Gastrocnemius medialis (tissue), 4 donors: ENCODE data around the gene FFAR2. TPM values are rescaled to one million over a fixed set of nuclear protein-coding genes. Genes with fewer than 3 reads are reported as not detected.
"Not testable (repeated sequence)": the region's sequence is repeated elsewhere in the genome, so short reads cannot be mapped to it uniquely, and the experiment has no call there.

Experiments
- ATAC-seq, 2 donors: fragments of 150-250 bp; one replicate each; pipeline ENCODE4 v1.9.1; 2016
- DNase-seq, 2 donors: peaks; one replicate each; pipeline ENCODE4 v3.0.0-alpha.2; 2019
- H3K27ac ChIP-seq, 4 donors: fragments of 200-600 bp; sonication (generic); 1 replicate in 1 of 4; 2 replicates in 3 of 4; pipeline ENCODE4 v1.5.1; 2016 to 2018; ENCODE audit warnings: mild to moderate bottlenecking in 2 of 4, moderate library complexity in 1 of 4
- H3K27me3 ChIP-seq, 3 donors: fragments of 200-600 bp; sonication (generic) in 2 of 3; 1 replicate in 1 of 3; 2 replicates in 2 of 3; pipeline versions ENCODE4 v1.5.1 to v1.6.0; 2016 to 2019; ENCODE audit warnings: mild to moderate bottlenecking in 1 of 3, moderate library complexity in 1 of 3
- H3K36me3 ChIP-seq, 2 donors: fragments of 200-600 bp; sonication (generic) in 1 of 2; one replicate each; pipeline ENCODE4 v1.5.1; 2017 to 2018
- H3K4me1 ChIP-seq, 2 donors: fragments of 200-600 bp; sonication (generic) in 1 of 2; one replicate each; pipeline ENCODE4 v1.5.1; 2016 to 2017; ENCODE audit warnings: mild to moderate bottlenecking in 2 of 2
- H3K4me3 ChIP-seq, 4 donors: fragments of 200-600 bp; sonication (generic) in 3 of 4; 1 replicate in 1 of 4; 2 replicates in 3 of 4; pipeline ENCODE4 v1.5.1; 2016 to 2019; ENCODE audit warnings: mild to moderate bottlenecking in 2 of 4
- H3K9me3 ChIP-seq, 3 donors: fragments of 200-600 bp; sonication (generic) in 2 of 3; 1 replicate in 1 of 3; 2 replicates in 2 of 3; pipeline ENCODE4 v1.5.1; 2016 to 2019
- CTCF ChIP-seq, 5 experiments: fragments of 450-650 bp in 3 of 5; fragments of 200-600 bp in 2 of 5; sonication (generic) in 2 of 5; IDR thresholded peaks in 4 of 5; conservative IDR thresholded peaks in 1 of 5; 1 replicate in 4 of 5; 2 replicates in 1 of 5; pipeline ENCODE4 v1.5.1; 2016 to 2019; ENCODE audit warnings: antibody characterized with exemption in 5 of 5, mild to moderate bottlenecking in 3 of 5, moderate library complexity in 3 of 5
- POLR2A ChIP-seq, 2 donors: fragments of 450-650 bp; IDR thresholded peaks; one replicate each; pipeline ENCODE4 v1.6.1; 2017; ENCODE audit warnings: antibody characterized with exemption in 2 of 2, mild to moderate bottlenecking in 2 of 2, moderate library complexity in 2 of 2
- in situ Hi-C, 4 donors: fragments of 200-750 bp; cut with MboI; loops; one replicate each; pipeline versions ENCODE4 v1.15.0 to v1.8.0; 2017; ENCODE audit warnings: low sequenced_read_pairs in 4 of 4
- intact Hi-C: fragments of 100-400 bp; cut with DNase I; formaldehyde crosslinking; loops from one replicate; pipeline ENCODE4 v1.15.1; 2023; ENCODE audit warnings: low total_unique reads
- total RNA-seq, 4 donors: library from RNA; depleted of rRNA; stranded (reverse); fragments of >200 nt; gene quantifications; one replicate each; pipeline versions ENCODE4 v1.1.0 to v1.2.3, GENCODE V29; 2016

The FFAR2 gene
- total RNA-seq, 4 donors from 2014 or later, result not detected

GRCh38 chr19:35466259-35466658 lies 18.2 kb downstream of the FFAR2 start:
- in situ Hi-C loops, result no loop called here
- no peak for TF ChIP-seq CTCF (IDR thresholded peaks at IDR 0.05 in 4 of 5, conservative IDR thresholded peaks at IDR 0.05 in 1 of 5)
- no peak for TF ChIP-seq POLR2A (IDR thresholded peaks at IDR 0.05)
- intact Hi-C loops, result no loop called here

GRCh38 chr19:35468637-35469036 lies 20.6 kb downstream of the FFAR2 start:
- H3K27ac ChIP-seq, result no peak overlapping the region
- ATAC-seq (peak in 1 of 2 donors; percentile 18), DNase-seq (no peak)
- in situ Hi-C loops, result no loop called here
- no peaks in the 10 kb centered on the region for H3K27me3 ChIP-seq
- H3K9me3 ChIP-seq, result no peaks in the 10 kb centered on the region
- no peaks in the 10 kb centered on the region for H3K36me3 ChIP-seq
- no peaks in the 10 kb centered on the region for H3K4me1 ChIP-seq
- H3K4me3 ChIP-seq, result no peak overlapping the region
- peak in 4 of 5 experiments; percentile 15 to 37 (median 34) for TF ChIP-seq CTCF (IDR thresholded peaks at IDR 0.05 in 4 of 5, conservative IDR thresholded peaks at IDR 0.05 in 1 of 5)
- no peak for TF ChIP-seq POLR2A (IDR thresholded peaks at IDR 0.05)
- intact Hi-C loops, result loop anchor here (2.0 kb wide), 1 partner anchor 116 kb away; no protein-coding TSS in a partner anchor

More at GRCh38 chr19:35466259-35466658, 18.2 kb downstream of the FFAR2 start:
- peaks cover 0 to 4% of the 10 kb centered on the region in 2 donors for H3K4me1 ChIP-seq
- no peak overlapping the region for H3K27ac ChIP-seq
- no peaks in the 10 kb centered on the region for H3K9me3 ChIP-seq
- no peaks in the 10 kb centered on the region for H3K27me3 ChIP-seq
- ATAC-seq, result no peak
- no peak overlapping the region for H3K4me3 ChIP-seq
- DNase-seq, result no peak
- H3K36me3 ChIP-seq, result no peaks in the 10 kb centered on the region

- H3K36me3 ChIP-seq, result no peaks in the 10 kb centered on the region
- in situ Hi-C loops (loop anchor here in 1 of 4 donors (10.0 kb wide), 1 partner anchor 115 kb away; the partner anchor contains the start of gene FFAR3), intact Hi-C loops (no loop called here)
- no peak overlapping the region for H3K27ac ChIP-seq
- H3K27me3 ChIP-seq, result no peaks in the 10 kb centered on the region
- H3K4me1 ChIP-seq, result no peaks in the 10 kb centered on the region
- DNase-seq (no peak), ATAC-seq (no peak)
- TF ChIP-seq CTCF (IDR thresholded peaks at IDR 0.05 in 4 of 5, conservative IDR thresholded peaks at IDR 0.05 in 1 of 5) (no peak), POLR2A (IDR thresholded peaks at IDR 0.05) (no peak)
- no peak overlapping the region for H3K4me3 ChIP-seq
- no peaks in the 10 kb centered on the region for H3K9me3 ChIP-seq
These were observed 22.1 kb downstream of the FFAR2 start for GRCh38 chr19:35470128-35470527.

GRCh38 chr19:35471075-35471474 lies 23.0 kb downstream of the FFAR2 start:
- H3K27ac ChIP-seq, DNase-seq, H3K4me3 ChIP-seq, intact Hi-C loops, H3K36me3 ChIP-seq, H3K9me3 ChIP-seq, H3K4me1 ChIP-seq, H3K27me3 ChIP-seq, ATAC-seq: not testable (repeated sequence)
- in situ Hi-C loops, result loop anchor here in 1 of 4 donors (10.0 kb wide), 1 partner anchor 116 kb away; the partner anchor contains the start of gene FFAR3

- intact Hi-C loops (no loop called here), in situ Hi-C loops (loop anchor here in 1 of 4 donors (10.0 kb wide), 1 partner anchor 117 kb away; the partner anchor contains the start of gene FFAR3)
- Histone ChIP-seq H3K27me3 (no peaks in the 10 kb centered on the region), H3K4me1 (no peaks in the 10 kb centered on the region), H3K36me3 (no peaks in the 10 kb centered on the region), H3K27ac (no peak overlapping the region), H3K4me3 (no peak overlapping the region), H3K9me3 (no peaks in the 10 kb centered on the region)
- no peak for TF ChIP-seq CTCF (IDR thresholded peaks at IDR 0.05 in 4 of 5, conservative IDR thresholded peaks at IDR 0.05 in 1 of 5)
- DNase-seq, result no peak
- no peak for ATAC-seq
These were observed 23.9 kb downstream of the FFAR2 start for GRCh38 chr19:35471946-35472345.
